Measurements from ENCODE around the gene VSTM1.

- TF ChIP-seq CTCF (IDR thresholded peaks at IDR 0.05) (no peak), POLR2A (IDR thresholded peaks at IDR 0.05) (no peak)
These were observed at the start of gene VSTM1 for GRCh38 chr19:54063350-54064116.

Measured in uterus (tissue), 2 donors.